NCI-H146 treated with DMSO at 0.1 percent for 48 hours (cell line): ENCODE results near the gene SPTY2D1.
"Not testable (repeated sequence)": the region's sequence is repeated elsewhere in the genome, so short reads cannot be mapped to it uniquely, and the experiment has no call there.

Source experiments
- DNase-seq: peaks from one replicate; lab custom pipeline; 2025; ENCODE audit not compliant: unreplicated experiment; lab: John Stamatoyannopoulos, UW

Gene SPTY2D1, protein sequence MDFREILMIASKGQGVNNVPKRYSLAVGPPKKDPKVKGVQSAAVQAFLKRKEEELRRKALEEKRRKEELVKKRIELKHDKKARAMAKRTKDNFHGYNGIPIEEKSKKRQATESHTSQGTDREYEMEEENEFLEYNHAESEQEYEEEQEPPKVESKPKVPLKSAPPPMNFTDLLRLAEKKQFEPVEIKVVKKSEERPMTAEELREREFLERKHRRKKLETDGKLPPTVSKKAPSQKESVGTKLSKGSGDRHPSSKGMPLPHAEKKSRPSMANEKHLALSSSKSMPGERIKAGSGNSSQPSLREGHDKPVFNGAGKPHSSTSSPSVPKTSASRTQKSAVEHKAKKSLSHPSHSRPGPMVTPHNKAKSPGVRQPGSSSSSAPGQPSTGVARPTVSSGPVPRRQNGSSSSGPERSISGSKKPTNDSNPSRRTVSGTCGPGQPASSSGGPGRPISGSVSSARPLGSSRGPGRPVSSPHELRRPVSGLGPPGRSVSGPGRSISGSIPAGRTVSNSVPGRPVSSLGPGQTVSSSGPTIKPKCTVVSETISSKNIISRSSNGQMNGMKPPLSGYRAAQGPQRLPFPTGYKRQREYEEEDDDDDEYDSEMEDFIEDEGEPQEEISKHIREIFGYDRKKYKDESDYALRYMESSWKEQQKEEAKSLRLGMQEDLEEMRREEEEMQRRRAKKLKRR

DNA sequence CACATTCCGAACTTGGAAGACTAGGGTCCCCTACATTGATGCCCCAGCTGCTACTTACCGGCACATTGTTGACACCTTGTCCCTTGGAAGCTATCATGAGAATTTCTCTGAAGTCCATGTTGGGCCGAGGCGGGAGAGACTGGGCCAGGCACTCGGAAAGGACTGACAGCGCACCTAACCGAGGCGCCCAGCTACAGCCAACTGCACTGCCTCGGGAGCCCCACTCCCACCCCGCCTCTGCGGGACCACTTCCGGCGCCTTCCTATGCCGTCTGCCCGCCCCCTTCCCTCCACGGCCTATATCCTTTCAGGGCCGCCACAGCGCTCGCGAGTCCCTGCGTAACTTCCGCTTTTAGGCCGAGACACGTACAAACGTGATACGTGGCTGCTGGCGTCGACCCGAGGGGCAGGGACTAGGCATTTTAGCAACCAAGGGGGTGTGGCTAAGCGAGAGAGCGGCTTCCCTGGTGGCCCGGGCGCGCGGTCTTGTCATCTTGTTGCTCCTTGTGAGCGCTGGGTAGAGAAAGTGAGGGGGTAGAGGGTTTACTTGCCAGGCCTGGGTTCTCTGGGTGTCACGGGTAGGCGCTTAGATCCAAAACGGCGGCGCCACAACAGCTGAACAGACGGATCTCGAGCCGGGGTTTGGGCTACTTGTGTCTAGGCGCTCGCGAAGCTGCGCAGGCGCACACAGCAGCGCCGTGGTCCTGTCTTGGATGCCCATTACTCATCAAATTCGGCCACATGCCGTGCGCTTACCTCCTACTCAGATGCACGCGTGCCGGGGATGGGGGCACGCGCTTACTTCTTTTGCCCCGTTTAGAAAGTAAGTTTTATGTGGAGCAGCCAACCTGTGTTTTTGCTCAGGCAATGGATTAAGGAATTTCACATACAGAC is at the start of gene SPTY2D1:
TSS of gene SPTY2D1 (minus strand) at position 203 of the 893 bp plus-strand sequence. CDS start at position 118, 85 bp downstream.
- peak; percentile 96 for DNase-seq

DNA sequence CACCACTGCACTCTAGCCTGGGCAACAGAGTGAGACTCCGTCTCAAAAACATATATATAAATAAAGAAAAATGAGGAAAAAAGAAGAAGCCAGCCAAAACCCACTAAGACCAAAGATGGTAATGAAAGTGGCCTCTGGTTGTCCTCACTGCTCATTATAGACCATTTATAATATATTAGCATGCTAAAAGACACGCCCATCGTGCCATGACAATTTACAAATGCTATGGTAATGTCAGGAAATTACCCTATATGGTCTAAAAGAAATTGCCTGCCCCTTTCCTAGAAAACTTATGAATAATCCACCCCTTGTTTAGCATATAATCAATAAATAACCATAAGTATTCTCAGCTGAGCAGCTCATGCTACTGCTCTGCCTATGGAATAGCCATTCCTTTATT is 48.3 kb upstream of the SPTY2D1 start:
- DNase-seq: no peak

DNA sequence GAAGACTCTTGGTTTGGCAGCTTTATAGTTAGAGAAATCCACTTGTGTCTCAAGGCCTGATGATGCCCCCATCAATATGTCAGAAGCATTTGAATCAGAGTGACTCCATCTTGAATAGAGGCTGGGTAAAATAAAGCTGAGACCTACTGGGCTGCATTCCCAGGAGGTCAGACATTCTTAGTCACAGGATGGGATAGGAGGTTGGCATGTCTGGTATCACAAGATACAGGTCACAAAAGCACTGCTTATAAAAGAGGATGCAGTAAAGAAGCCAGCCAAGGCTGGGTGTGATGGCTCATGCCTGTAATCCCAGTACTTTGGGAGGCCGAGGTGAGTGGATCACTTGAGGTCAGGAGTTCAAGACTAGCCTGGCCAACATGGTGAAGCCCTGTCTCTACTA is 47.8 kb upstream of the SPTY2D1 start:
- not testable (repeated sequence) for DNase-seq

DNA sequence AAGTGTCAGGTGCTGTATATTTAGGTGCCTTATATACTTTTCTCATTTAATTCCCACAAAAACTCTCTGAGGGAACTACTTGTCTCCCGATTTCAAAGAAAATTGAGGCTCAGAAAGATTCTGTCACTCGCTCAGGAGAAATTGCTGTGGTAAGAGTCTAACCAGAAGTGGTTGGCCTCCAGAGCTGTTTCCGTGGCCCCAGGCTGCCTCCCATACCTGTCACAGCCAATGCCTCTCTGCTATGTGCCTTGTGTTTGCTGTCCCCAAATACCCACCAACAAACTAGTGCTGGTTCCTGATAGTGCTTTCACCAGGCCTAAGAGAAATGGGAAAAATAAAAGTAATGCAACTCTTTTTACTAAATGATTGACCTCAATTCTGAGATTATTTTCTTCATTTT is 43.4 kb upstream of the SPTY2D1 start:
- DNase-seq: no peak

DNA sequence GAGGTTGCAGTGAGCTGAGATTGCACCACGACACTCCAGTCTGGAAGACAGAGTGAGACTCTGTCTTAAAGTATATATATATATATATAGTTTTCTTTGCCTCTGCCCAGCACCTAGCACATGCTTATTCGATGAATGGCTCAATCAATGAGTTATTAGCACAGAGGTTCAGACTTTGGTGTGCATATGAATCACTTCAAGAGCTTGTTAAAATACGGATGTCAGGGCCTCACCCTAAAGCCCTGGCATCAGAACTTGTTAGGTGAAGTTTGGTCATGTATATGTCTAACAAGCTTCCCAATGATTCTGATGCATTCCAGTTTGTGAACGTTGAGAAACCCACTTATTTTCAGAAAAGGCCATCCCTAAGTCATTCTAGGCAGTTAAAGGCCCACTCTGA is 42.7 kb upstream of the SPTY2D1 start:
- no peak for DNase-seq

DNA sequence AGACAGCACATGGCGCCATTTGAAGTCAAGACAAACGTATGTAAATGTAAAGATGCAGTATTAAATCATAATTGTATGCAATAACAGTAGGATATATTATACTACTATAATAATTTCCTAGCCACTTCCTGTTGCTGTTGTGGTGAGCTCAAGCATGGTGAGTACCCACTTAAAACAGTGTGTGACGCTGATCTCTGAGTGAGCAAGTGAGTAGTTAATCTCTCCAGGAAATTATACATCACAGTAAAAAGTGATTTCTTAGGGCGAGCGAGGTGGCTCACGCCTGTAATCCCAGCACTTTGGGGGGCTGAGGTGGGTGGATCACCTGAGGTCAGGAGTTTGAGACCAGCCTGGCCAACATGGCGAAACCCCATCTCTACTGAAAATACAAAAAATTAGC is 38.1 kb upstream of the SPTY2D1 start:
- not testable (repeated sequence) for DNase-seq

DNA sequence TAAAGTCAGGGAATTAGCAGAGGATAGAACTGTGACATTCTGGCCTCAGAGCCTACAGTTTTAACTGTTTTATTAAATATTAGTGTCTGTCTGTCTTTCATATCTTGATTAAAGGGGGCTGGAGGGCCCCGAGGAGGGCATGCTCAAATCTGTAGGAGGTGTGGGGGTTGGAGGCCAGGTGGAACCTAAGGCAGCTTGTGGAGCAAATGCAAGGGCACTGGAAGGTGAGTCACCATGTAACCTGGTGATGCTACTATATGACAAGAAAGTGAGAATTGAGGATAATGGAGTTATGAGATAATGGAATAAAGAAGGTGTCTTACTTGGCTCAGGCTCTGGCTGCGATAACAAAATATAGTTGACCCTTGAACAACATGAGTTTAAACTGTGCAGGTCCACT is 37.1 kb upstream of the SPTY2D1 start:
- no peak for DNase-seq

DNA sequence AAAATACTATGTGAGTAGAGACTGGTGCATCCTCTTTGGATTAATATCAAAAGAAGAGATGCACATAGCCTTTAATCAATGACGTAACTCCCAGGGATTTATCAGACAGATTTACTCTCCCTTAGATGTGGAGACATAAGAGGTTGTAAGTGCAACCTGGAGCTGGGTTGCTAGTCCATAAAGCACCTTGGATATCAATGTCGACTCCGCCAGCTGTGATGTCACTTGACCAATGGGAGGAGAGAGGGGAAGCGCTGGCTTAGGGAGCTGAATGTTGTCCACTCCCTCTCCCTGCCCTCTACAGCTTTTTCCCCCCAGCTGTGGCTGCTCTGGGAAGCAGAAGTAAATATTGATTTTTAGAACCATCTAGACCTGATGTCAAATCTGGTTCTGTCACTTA is 35.6 kb upstream of the SPTY2D1 start:
- DNase-seq: no peak

DNA sequence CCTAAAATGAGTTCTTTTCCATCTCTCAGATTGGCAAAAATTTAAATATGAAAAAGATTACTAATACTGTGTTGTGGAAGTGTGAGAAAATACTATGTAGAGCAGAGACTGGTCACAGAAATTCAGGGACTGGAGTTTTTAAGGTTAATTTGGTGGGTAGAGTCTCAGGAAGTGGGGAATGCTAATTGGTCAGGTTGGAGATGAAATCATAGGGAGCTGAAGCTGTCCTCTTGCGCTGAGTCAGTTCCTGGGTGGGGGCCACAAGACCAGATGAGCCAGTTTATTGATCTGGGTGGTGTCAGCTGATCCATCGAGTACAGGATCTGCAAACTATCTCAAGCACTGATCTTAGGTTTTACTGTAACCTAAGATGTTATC is 35.1 kb upstream of the SPTY2D1 start:
- DNase-seq: no peak

DNA sequence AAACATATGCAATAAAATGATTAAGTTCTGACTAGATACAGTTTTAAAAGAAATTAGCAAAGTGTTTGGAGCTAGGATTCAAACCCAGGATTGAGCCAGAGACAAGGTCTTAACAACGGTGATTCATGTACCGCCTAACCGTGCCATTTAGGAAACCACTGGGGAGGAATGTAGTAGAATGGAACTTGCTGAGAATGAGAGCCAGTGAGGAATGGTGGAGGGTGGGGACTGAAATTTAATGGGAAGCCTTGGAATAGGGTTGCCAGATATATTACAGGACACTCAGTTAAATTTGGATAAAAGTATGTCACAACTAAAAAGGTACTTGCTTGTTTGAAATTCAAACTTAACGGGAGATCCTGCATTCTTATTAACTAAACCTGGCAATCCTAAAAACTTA is 34.0 kb upstream of the SPTY2D1 start:
- no peak for DNase-seq

DNA sequence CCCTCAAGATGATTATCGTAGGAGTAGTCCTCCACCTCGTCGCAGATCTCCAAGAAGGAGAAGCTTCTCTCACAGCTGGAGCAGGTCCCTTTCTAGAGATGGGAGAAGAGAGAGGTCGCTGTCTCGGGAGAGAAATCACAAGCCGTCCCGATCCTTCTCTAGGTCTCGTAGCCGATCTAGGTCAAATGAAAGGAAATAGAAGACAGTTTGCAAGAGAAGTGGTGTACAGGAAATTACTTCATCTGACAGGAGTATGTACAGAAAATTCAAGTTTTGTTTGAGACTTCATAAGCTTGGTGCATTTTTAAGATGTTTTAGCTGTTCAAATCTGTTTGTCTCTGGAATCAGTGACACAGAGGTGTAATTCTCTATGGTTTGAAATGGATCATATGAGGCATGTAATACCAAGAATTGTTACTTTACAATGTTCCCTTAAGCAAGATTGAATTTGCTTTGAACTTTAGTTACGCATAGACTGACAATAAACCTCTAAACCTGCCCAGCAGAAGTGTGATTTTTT is 31.3 kb upstream of the SPTY2D1 start:
- not testable (repeated sequence) for DNase-seq

DNA sequence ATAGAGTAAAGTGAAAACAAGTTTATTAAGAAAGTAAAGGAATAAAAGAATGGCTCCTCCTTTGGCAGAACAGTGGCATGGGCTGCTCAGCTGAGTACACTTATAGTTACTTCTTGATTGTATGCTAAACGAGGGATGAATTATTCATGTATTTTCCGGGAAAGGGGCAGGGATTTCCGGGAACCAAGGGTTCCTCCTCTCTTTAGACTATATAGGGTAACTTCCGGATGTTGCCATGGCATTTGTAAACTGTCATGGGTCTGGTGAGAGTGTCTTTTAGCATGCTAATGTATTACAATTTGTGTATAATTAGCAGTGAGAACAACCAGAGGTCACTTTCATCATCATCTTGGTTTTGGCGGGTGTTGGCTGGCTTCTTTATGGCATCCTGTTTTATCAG is 23.5 kb upstream of the SPTY2D1 start:
- DNase-seq: no peak

DNA sequence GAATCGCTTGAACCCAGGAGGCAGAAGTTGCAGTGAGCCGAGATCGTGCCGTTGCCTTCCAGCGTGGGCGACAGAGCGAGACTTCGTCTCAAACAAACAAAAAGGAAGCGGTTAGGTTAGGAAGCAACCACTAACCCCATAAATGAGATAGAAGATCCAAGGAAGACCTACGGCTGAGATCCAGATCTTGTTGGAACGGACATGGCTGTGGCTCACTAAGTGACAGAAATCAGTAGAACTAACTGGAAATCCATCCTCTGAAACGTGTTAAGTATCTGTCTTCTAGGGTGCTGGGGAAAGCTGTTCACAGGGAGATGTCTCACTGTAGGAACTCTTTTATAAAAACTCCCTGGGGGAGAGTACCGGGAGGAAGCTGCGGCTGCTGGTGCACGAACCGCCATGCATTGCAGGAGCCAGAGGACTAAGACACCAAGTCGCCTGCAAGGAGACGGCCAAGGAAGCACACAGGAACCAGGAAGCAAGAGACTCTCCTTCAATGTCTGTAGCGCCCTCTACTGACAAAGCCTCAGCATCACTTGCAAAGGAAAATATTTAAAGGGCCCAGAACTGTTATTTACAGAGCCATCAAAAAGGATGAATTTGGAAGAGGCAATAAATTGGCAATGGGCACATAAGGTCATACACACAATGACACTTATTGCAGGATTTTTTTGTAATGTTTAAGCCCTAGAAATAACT is 16.9 kb upstream of the SPTY2D1 start:
- peak; percentile 12 for DNase-seq

DNA sequence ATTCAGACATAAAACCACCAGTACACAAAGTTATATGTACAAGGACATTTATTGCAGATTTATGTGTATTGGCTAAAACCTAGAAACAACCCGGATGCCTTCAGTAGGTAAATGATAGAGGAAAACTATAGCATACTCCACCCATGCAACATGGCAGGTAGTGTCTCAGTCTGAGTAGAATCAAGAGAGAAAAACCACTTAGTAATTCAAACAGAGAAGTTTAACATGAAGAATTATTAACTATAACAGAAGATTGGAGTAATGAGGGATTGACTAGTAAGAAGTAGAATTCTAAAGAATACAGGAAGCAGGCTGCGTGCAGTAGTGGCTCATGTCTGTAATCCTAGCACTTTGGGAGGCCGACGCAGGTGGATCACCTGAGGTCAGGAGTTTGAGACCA is 16.2 kb upstream of the SPTY2D1 start:
- no peak for DNase-seq

DNA sequence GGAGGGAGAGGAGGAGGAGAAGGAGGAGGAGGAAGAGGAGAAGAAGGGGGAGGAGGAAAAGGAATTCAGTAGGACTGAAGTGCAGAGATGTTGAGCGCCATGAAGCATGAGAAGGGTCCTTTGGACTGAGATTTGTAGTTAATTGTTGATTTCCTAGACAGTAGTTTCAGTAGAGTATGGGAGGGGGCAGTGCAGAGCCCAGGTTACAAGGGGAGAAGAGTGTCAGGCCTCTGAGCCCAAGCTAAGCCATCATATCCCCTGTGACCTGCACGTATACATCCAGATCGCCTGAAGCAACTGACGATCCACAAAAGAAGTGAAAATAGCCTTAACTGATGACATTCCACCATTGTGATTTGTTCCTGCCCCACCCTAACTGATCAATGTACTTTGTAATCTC is 8.9 kb upstream of the SPTY2D1 start:
- DNase-seq: not testable (repeated sequence)

DNA sequence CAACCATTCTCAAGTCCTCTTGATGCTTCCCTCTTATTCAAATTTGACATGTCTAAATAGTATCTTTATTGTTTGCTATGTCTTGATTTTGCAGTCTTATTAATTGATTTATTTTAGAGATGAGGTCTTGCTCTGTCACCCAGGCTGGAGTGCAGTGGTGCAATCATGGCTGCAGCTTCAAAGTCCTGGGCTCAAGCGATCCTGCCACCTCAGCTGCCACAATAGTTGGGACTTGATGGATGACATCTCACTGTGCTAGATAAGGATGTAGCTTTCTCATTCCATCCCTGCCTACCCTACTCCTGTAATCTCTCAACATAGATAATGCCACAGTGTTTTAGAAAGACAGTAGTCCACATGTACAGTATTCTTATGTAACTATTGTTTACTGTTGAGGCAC is 7.5 kb upstream of the SPTY2D1 start:
- no peak for DNase-seq

DNA sequence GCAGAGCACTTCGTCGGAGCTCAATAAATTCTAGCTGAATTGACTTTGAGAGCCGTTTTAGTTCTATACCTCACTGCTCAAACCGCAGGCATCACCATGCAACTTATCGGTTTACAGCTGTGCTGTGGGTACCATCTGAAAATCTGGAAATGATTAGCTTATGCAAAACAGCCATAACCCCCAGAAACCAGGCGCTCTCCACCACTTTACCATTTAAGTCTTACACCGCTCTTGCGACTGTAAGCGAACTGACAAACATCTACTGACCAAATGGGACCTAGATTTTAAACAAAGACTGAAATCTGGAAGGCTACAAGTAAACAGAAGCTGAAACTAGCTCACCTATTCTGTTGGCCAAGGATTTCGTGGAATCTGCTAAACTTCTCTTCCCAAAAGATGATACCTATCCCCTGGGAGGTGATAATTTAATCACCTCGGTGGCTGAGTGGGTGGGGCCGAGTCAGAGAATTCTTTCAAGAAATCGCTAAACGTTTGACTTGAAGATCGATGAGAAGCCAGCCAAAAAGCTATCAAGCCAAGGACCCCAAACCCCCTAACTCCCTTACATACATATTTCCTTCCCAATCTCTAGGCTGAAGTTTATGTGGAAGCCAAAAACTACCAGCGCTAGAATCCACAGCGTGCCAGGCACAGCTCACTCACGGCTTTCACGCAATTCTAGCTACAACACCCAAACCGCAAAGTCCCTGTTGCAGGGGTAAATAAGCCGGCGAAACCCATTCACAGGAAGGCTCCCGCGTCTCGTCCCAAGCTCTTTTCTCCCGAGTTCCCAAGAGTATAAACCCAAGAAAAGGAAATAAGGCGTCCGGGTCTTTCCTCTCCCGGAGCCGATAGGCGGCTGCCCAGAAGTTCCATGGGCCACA is 644 bp downstream of the SPTY2D1 start:
- DNase-seq: no peak

DNA sequence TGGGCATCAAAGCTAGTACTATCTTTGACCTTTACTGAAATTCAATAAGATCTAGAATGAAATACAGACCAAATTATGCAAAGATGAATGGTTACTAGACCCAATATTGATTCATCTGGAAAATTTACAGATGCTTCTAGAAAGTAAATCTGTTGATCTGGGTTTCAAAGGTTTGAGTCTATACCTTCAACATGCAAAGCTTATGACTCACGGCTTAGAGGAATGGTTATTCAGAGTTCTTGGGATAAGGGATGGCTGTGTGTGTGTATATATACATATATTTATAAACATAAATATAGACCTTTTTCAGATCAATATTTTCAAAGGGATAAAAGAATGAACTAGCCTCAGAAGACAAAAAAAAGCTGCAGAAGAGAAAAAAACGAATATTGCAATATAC is 1.3 kb downstream of the SPTY2D1 start:
- DNase-seq: no peak

DNA sequence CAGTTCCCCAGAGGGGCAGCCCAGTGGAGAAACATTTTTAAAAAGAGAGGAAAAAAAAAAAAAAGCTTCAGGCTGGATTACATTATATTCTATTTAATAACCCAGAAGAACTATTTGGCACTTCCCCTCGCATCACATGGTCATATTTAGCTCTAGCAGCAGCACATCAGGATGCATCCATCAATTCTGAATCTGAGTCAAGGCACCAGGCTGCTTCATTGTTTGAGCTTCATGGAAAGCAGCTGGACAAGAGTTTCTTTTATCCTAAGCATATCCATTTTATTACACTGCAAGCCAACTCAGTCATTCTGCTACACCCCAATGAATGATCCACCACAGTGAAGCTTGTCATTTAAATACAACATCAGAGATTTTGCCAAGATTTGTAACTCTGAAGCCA is 10.0 kb downstream of the SPTY2D1 start:
- no peak for DNase-seq

DNA sequence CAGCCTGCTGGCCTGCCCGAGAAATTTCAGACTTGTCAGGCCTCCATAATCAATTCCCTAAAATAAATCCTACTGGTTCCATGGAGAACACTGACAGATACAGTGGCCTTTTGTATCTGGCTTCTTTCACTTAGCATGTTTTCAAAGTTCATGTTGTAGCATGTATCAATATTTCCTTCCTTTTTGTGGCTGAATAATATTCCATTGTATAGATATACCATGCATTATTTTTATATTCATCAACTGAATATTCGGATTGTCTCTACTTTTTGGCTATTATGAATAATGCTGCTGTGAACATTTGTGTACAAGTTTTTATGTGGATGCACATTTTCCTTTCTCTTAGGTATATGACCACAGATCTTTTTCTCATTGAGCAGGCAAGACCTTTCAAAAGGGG is 10.4 kb downstream of the SPTY2D1 start:
- no peak for DNase-seq
